ENCODE measurements around the gene GAB2.

DNA sequence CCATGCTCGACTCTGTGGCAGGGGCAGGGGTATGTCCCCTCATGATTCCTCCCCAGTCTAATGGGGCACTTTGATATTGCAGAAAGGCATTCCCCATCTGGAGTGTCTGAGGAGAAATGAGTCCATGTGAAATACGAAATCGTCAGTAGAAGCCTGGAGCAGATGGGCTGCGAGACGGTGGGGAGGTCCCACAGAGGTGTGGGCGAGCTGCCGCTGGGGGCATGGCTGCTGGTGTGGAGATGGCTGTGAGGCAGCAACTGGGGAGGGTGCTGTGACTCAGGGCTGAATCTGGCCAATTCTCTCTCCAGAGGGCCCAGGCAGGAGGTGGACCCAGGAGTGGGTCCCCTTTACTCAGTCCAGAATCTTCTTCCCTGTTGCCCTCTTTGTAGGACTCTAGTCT, 240.4 kb downstream of the GAB2 start:
- TF ChIP-seq, protein P1, sequence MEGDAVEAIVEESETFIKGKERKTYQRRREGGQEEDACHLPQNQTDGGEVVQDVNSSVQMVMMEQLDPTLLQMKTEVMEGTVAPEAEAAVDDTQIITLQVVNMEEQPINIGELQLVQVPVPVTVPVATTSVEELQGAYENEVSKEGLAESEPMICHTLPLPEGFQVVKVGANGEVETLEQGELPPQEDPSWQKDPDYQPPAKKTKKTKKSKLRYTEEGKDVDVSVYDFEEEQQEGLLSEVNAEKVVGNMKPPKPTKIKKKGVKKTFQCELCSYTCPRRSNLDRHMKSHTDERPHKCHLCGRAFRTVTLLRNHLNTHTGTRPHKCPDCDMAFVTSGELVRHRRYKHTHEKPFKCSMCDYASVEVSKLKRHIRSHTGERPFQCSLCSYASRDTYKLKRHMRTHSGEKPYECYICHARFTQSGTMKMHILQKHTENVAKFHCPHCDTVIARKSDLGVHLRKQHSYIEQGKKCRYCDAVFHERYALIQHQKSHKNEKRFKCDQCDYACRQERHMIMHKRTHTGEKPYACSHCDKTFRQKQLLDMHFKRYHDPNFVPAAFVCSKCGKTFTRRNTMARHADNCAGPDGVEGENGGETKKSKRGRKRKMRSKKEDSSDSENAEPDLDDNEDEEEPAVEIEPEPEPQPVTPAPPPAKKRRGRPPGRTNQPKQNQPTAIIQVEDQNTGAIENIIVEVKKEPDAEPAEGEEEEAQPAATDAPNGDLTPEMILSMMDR (IDR thresholded peaks at IDR 0.05; ENCODE audit: poor library complexity): no peak
- TF ChIP-seq EZH2 (IDR thresholded peaks at IDR 0.05; ENCODE audit: borderline replicate concordance): no peak

Measured in hepatocyte (in vitro differentiated cells).